Right cardiac atrium (tissue), 5 donors: ENCODE results near the gene KIAA1671. TPM values are rescaled to one million over a fixed set of nuclear protein-coding genes. Genes with fewer than 3 reads are reported as not detected.
"Not testable (repeated sequence)": the region's sequence is repeated elsewhere in the genome, so short reads cannot be mapped to it uniquely, and the experiment has no call there.

Source experiments
- ATAC-seq, 2 donors: fragments of 200-7000 bp; cut with Tn5 transposase; one replicate each; pipeline versions ENCODE4 v1.8.0 to v1.9.1; 2020; ENCODE audit warnings: moderate library complexity in 2 of 2, mild to moderate bottlenecking in 1 of 2
- DNase-seq, 3 donors: peaks; one replicate each; pipeline ENCODE4 v3.0.0-alpha.2; 2020
- H3K27ac ChIP-seq: one replicate; pipeline ENCODE4 v1.5.1; 2013; ENCODE audit warnings: mild to moderate bottlenecking, low read length, control low read depth, moderate library complexity
- H3K27me3 ChIP-seq: one replicate; pipeline ENCODE4 v1.6.1; 2013; ENCODE audit not compliant: control insufficient read depth, insufficient read depth
- H3K4me1 ChIP-seq: one replicate; pipeline ENCODE4 v1.6.1; 2013; ENCODE audit warnings: low read length; ENCODE audit not compliant: control insufficient read depth, insufficient read depth
- H3K4me3 ChIP-seq: one replicate; pipeline ENCODE4 v1.5.1; 2013; ENCODE audit warnings: low read length, control low read depth
- H3K9me3 ChIP-seq: one replicate; pipeline ENCODE4 v1.6.1; 2013; ENCODE audit warnings: low read length; ENCODE audit not compliant: control insufficient read depth
- WGBS: extraction: QIAGEN DNeasy Blood & Tissue Kit; methylation state at CpG from one replicate; pipeline ENCODE4 v1.1.7; 2013; 5-methylcytosine and 5-hydroxymethylcytosine counted together
- intact Hi-C, 4 donors: fragments of 100-400 bp; cut with DNase I; formaldehyde crosslinking; loops; one replicate each; pipeline versions ENCODE4 v1.11.0 to v1.14.0; 2022 to 2023
- long read RNA-seq, 4 donors: library from polyadenylated mRNA; unstranded; transcript quantifications; one replicate each; pipeline ENCODE4 v2.0.0, GENCODE V29; 2020 to 2021
- polyA plus RNA-seq: library from polyadenylated mRNA; stranded (reverse); fragments of 200-250 nt; gene quantifications from one replicate; pipeline ENCODE4 v1.2.3, GENCODE V29; 2013
- total RNA-seq, 4 donors: library from RNA; stranded (reverse); fragmentation: NEBNext Ultra II Directional; extraction: Animal tissue kit (Norgen Biotek cat#: 25700); gene quantifications; one replicate each; pipeline ENCODE4 v1.2.1, GENCODE V29; 2021
- donor health status: healthy with polysubstance abuse.
- donor health status: DM: no; HTN: yes; CAD: no.
- donor health status: DM: no; HTN: no; CAD: no.
- donor health status: DM: no; HTN: yes; CAD: no; lungs with severe emphysema.
- donor health status: DM: yes; HTN: yes; CAD: no.

Gene KIAA1671
- total RNA-seq (10 to 100 TPM; 17.3 to 24.0 (median 20.3) TPM), polyA plus RNA-seq (7.5 TPM)
- long read RNA-seq, donor 1, full-length matches to known transcripts = 2 of 18 reads
- long read RNA-seq, donor 1, partial matches to known transcripts = 5 of 18 reads
- long read RNA-seq, donor 1, other reads (novel, unspliced or antisense) = 11 of 18 reads
- long read RNA-seq, donor 2, partial matches to known transcripts = 0 of 4 reads
- long read RNA-seq, donor 2, other reads (novel, unspliced or antisense) = 4 of 4 reads
- long read RNA-seq, donor 3, partial matches to known transcripts = 1 of 20 reads
- long read RNA-seq, donor 3, other reads (novel, unspliced or antisense) = 19 of 20 reads
- long read RNA-seq, donor 4, full-length matches to known transcripts = 1 of 6 reads
- long read RNA-seq, donor 4, partial matches to known transcripts = 2 of 6 reads
- long read RNA-seq, donor 4, other reads (novel, unspliced or antisense) = 3 of 6 reads

DNA sequence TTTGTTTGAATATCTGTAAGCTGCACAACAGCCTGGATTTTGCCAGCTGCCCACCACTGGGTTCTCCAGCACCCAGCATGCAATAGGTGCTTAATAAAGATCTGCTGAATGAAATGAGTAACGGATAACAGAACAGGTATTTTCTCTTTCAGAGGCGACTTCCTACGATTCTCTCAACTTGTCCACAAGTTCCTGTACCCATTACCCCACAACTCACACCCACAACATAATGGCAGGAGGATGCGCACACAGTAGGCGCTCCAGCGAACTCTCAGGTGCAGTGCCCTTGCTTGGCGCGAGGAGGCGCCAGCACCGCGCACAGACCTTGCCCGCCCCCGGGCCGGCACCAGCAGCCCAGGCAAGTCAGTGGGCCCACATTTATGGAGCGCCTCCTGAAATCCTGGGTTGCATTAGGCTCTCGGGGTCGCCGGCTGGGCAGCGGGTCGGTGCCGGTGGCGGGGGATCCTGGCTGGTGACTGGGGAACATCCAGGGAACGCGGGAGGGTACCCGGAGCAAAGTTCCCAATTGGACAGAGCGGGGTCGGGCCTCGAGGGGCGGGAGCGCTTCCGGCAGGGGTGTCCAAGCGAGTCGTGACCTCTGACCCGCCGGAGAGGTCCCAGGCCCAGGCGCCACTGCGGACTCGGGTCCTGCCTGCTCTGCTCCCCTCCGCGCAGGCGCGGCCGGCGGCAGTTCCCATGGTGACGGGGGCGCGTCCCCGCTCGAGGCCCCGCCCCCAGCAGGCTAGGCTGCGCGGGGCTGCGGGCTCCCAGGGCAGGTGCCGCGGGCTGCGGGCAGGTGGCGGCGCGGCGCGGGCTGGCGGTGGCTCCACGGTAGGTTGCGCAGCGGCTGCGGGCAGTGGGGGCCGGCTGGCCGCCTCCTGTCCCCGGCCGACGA, at the start of gene KIAA1671:
TSS of gene KIAA1671 (plus strand) at position 775 of the 895 bp plus-strand sequence. CDS start 75,284 bp downstream, outside the sequence.
- WGBS = 2% methylated on average over 71 of the region's 71 CpGs
- intact Hi-C loops = loop anchor here (1.0 to 5.0 kb wide), 3 partner anchors 75 to 97 kb away; no protein-coding TSS in a partner anchor
- Histone ChIP-seq H3K4me3 (peak within 1 kb of the TSS; percentile 61), H3K4me1 (no peaks in the 10 kb centered on the region), H3K27me3 (no peaks in the 10 kb centered on the region), H3K27ac (peak within 1 kb of the TSS; percentile 52), H3K9me3 (no peaks in the 10 kb centered on the region)
- peak; percentile 89 to 96 (median 95) for DNase-seq
- ATAC-seq = peak; percentile 95 to 97

DNA sequence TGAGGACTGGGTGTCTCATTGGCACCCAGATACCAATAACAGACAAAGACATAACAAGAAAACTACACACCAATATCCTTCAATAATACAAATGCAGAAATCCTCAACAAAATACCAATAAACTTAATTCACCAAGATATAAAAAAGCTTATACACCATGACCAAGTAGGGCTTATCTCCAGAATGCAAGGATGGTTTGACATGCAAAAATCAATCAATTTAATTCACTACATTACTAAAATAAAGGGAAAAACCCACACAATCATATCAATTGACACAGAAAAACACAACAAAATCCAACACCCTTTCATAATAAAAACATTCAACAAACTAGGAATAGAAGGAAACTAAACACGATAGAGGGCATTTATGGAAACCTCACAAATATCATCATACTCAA, 46.6 kb upstream of the KIAA1671 start:
- H3K27ac ChIP-seq = no peak overlapping the region
- H3K27me3 ChIP-seq = no peaks in the 10 kb centered on the region
- no peak overlapping the region for H3K4me3 ChIP-seq
- no peaks in the 10 kb centered on the region for H3K4me1 ChIP-seq
- no peaks in the 10 kb centered on the region for H3K9me3 ChIP-seq
- no peak for ATAC-seq
- WGBS = 97% methylated on average over 1 of the region's 1 CpG
- no peak for DNase-seq
- intact Hi-C loops = no loop called here

DNA sequence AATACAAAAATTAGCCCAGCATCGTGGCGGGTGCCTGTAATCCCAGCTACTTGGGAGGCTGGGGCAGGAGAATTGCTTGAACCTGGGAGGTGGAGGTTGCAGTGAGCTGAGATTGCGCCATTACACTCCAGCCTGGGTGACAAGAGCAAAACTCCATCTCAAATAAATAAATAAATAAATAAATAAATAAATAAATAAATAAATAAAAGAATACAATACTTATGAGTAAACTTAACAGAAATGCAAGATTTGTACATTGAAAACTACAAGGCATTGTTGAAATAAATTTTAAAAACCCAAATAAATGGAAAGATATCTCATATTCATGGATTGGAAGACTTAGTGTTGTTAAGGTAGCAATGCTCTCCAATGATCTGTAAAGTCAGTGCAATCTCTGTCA, 45.4 kb upstream of the KIAA1671 start:
- H3K4me1 ChIP-seq, H3K4me3 ChIP-seq, H3K27me3 ChIP-seq, H3K27ac ChIP-seq, H3K9me3 ChIP-seq, intact Hi-C loops, ATAC-seq, DNase-seq: not testable (repeated sequence)
- 97% methylated on average over 3 of the region's 3 CpGs for WGBS

DNA sequence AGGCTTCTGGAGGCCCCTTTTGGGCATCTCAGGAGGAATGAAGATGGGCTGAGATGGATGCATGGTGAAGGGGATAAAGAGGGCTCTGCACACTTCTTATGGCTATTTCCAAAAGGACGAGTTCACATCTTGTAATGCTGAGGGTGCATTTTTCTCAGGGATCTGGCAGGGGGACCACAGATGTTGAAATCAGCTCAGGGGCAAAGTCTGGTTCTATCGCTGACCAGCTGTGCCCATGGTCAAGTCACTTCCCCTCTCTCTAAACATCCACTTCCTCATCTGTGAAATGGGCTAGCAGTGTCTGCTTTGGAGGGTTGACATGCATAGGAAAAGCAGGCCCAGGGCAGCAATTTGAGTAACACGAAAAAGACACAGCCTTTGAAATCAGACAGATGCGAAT, 32.5 kb upstream of the KIAA1671 start:
- Histone ChIP-seq H3K9me3 (no peaks in the 10 kb centered on the region), H3K27ac (no peak overlapping the region), H3K4me1 (no peaks in the 10 kb centered on the region), H3K27me3 (no peaks in the 10 kb centered on the region), H3K4me3 (no peak overlapping the region)
- no peak for ATAC-seq
- no peak for DNase-seq
- intact Hi-C loops = no loop called here
- WGBS = 87% methylated on average over 4 of the region's 4 CpGs

DNA sequence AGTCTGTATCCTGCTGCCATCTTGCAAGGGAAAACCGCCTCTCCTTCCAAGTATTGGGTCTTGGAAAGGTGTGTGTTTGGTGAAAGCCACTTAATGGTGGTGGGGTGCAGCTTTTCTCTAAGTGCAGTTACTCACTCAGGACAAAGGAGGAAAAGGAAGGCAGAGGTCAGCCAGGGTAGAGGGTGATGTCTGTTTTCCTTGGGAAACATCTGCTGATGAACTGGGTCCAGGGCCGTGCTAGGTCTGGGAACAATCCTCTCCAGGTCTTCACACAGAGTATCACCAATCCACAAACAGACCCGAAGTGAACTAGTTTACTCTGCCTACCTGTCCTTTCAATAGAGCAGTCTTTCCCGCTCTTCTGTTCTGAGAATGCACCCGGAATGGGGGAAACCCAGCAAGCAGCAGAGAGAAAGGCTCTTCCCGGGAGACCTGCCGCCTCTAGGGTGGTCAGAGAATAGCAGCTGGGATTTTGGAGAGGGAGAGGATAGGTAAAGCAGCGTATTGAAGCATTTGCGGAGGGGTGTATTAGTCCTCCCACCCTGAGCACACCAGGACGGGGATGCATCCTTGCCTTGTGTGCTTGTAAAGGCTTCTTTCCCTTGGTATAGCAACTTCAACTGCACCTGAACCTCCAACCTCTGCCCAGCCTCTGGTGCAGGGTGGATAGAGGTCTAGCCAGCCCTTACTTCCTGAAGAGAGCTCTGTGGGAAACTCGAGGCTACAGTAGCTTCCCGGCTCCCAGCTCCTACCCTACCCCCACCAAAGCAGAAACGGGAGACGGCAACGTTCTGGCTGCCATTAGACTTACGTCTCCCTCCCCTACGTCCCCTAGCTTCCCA, 26.7 kb upstream of the KIAA1671 start:
- intact Hi-C loops = no loop called here
- Histone ChIP-seq H3K27me3 (no peaks in the 10 kb centered on the region), H3K27ac (no peak overlapping the region), H3K9me3 (no peaks in the 10 kb centered on the region), H3K4me1 (no peaks in the 10 kb centered on the region), H3K4me3 (no peak overlapping the region)
- 46% methylated on average over 17 of the region's 17 CpGs for WGBS
- ATAC-seq (peak; percentile 41 to 53), DNase-seq (no peak)

DNA sequence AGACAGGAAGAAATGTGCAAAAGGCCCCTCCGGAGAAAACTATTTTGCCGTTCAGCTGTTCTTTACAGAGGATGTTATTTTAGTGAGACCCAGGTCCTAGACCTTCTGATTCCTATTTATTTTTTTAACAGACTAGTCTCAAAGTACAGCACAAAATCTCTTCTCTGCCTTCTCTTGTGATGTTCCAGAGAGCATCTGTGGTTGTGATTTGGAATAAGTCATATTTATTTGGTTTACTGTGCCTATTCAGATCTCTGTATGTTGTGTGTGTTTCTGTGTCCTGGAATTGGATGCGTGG, 26.1 kb upstream of the KIAA1671 start:
- Histone ChIP-seq H3K9me3 (no peaks in the 10 kb centered on the region), H3K27ac (no peak overlapping the region), H3K4me3 (no peak overlapping the region), H3K27me3 (no peaks in the 10 kb centered on the region), H3K4me1 (no peaks in the 10 kb centered on the region)
- DNase-seq (no peak), ATAC-seq (no peak)
- intact Hi-C loops = no loop called here
- WGBS = 48% methylated on average over 3 of the region's 3 CpGs

DNA sequence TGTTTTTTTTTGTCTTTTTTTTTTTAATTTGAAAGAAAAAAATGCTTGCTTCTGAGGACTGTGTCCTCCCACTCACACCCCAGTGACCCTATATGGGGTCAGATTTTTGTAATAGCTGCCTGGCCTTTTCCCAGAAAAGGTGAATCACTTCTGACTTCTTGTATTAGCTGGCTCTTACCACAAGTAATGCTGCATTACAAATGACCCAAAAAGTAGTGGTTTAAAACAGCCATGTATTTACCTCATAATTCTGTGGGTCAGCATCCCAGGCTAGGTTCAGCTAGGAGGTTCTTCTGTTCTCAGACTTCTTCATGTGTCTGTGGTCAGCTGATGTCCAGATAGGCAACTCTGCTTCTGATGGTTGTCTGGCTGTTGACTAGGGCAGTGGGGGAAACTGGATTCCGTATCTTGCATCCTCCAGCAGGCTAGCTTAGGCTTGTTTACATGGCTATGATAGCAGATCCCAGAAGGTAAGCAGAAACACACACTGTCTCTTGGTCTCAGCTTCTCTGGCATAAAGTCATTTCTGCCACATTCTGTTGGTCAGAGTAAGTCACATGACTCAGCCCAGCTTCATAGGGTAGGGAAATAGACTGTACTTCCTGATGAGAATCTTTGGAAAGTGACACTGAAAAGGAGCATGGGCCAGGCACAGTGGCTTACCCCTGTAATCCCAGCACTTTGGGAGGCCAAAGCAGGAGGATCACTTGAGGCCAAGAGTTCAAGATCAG, 25.5 kb upstream of the KIAA1671 start:
- ATAC-seq (no peak), DNase-seq (no peak)
- H3K9me3 ChIP-seq = no peaks in the 10 kb centered on the region
- no peaks in the 10 kb centered on the region for H3K4me1 ChIP-seq
- H3K4me3 ChIP-seq = no peak overlapping the region
- intact Hi-C loops = no loop called here
- no peak overlapping the region for H3K27ac ChIP-seq
- no peaks in the 10 kb centered on the region for H3K27me3 ChIP-seq
- WGBS = 92% methylated on average over 1 of the region's 1 CpG

DNA sequence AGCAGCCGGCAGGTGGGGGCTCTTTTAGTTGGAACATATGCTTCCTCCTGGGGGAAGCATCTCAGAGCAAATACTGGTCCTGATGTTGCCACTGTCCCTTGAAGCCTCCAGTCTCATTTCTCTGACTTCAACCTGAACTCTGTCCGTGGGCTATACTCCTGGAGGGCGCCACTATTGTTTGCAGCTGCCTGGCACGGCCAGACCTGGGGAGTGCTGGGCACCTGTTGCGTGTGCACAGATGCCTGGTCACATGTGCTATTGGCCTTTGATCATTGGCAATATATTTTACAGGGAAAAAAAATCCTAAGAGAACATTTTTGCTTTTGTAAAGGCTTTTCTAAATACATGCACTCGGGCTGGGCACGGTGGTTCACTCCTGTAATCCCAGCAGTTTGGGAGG, 24.2 kb upstream of the KIAA1671 start:
- WGBS = 90% methylated on average over 7 of the region's 7 CpGs
- intact Hi-C loops = no loop called here
- no peak for DNase-seq
- H3K27me3 ChIP-seq = no peaks in the 10 kb centered on the region
- H3K4me3 ChIP-seq = no peak overlapping the region
- H3K9me3 ChIP-seq = no peaks in the 10 kb centered on the region
- no peak for ATAC-seq
- H3K4me1 ChIP-seq = no peaks in the 10 kb centered on the region
- H3K27ac ChIP-seq = no peak overlapping the region

DNA sequence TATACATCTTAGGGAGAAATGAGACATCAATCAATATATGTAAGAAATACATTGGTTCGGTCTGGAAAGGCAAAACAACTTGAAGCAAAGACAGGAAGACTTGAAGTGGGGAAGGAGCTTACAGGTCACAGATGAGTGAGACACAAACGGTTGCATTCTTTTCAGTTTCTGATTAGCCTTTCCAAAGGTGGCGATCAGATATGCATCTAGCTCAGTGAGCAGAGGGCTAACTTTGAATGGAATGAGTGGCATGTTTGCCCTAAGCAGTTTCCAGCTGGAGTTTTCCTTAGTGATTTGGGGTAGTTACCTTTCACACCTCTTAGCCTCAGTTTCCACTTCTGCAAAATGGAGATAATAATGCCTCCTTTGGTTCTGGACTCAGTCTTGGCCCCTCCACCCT, 21.8 kb upstream of the KIAA1671 start:
- 67% methylated on average over 3 of the region's 3 CpGs for WGBS
- DNase-seq (no peak), ATAC-seq (no peak)
- intact Hi-C loops = no loop called here
- H3K4me1 ChIP-seq = no peaks in the 10 kb centered on the region
- H3K9me3 ChIP-seq = no peaks in the 10 kb centered on the region
- H3K4me3 ChIP-seq = no peak overlapping the region
- no peaks in the 10 kb centered on the region for H3K27me3 ChIP-seq
- no peak overlapping the region for H3K27ac ChIP-seq

DNA sequence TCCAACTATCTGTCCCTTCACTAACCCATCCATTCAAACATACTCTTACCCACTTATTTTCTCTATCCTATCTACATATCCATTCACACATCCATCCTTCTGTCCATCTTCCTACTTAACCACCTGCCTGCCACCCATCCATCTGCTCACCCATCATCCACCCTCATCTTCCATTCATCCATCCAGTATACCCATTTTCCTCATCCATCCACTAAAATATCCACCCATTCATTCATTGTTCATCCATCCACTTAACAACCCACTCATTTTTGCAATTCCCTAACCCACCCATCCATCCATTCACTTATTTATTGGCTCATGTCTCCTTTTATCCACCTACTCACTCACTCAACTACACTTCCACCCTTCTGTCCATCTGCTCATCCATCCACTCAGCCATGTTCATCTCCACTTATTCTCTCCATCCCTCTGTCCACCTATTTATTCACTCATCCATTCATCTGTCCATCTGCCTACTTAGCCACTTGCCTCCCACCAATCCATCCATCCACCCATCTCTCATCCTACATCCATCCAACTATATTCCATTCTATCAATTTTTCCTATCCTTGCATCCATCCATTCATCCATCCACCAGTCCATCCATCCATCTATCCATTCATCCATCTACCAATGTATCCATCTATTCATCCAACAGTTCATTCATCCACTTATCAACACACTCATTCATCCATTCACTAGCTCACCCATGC, 16.6 kb upstream of the KIAA1671 start:
- H3K9me3 ChIP-seq = no peaks in the 10 kb centered on the region
- H3K27ac ChIP-seq = no peak overlapping the region
- no peaks in the 10 kb centered on the region for H3K27me3 ChIP-seq
- no peak for DNase-seq
- no peak overlapping the region for H3K4me3 ChIP-seq
- intact Hi-C loops = loop anchor here in 2 of 4 donors (5.0 kb wide), 2 partner anchors 116 to 121 kb away; no protein-coding TSS in a partner anchor
- no peak for ATAC-seq
- no peaks in the 10 kb centered on the region for H3K4me1 ChIP-seq
